Measurements from ENCODE around the gene KAZN.

Gene KAZN

GRCh38 chr1:14895727-14896126, 297.2 kb downstream of the KAZN start:
- no peak for DNase-seq

DNA sequence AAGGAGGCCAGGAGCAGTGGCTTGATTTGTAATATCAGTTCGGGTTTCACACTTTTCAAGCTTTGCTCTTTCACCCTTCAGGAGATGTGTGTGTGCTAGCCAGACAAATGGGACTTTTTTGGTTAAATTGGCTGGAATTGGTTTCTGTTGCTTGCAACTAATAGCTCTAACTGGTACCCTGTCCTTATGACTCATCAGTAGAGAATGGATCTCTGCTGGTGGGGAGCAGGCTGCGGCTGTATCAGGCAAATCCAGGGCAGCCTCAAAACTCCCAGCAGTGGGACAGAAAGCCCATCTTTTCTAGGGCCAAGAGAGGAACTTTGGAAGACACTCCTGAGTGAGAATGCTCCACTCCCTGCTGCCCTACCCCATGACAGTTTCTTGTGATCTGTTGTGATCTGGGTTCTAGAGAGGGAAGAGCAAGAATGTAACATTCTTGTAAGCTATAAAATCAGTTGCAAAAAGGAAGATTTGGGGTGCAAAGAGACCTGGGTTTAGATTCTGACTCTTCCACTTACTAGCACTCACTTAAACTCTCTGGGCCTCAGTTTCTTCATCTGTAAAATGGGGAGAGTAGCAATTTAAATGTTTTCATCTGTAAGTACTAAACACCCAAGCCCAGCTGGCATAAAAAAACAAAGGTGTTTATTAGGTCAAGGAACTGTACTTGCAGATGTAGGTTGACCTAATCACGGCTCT, 298.0 kb downstream of the KAZN start:
- DNase-seq: no peak

- peak; percentile 9 for DNase-seq
These were observed 298.6 kb downstream of the KAZN start for GRCh38 chr1:14897080-14897449.

DNA sequence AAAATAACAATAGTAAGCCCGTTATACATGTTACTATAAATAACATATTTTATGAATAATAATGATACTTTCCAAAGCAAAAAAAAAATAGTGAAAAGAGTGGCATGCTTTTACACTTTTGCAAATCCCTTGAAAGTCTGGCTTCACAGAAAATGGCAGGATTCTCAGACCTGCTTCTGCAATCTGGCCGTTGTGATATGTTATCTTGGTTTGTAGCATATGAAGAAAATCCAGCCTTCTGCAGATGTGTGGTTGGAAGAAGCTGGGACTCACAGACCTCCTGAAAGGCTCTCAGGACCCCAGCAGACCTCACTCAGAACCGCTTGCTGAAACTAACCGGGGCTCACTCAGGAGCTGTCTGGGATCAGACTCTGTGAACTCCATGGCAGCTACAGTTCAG, 299.1 kb downstream of the KAZN start:
- DNase-seq: no peak

- DNase-seq: no peak
These were observed 299.6 kb downstream of the KAZN start for GRCh38 chr1:14897997-14898645.

DNA sequence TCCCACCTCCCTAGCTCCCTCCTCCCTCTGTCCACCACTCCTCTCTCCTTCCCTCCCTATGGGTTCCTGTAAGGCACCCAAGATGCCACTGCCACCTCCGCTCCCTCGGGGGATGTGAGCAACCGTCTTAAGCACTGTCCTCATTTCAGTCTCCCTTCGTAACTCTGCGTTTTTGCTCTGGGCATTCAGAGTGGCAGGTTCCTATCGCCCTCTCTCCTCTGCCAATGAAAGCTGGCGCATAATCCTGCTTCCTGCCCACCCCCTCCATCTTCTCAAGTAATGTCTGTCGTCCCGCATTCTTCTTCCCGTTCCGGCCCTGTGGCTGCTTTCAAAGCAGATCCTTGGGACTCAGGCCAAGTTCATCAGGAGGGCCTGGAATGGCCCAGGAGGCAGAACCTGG, 301.2 kb downstream of the KAZN start:
- no peak for DNase-seq

DNA sequence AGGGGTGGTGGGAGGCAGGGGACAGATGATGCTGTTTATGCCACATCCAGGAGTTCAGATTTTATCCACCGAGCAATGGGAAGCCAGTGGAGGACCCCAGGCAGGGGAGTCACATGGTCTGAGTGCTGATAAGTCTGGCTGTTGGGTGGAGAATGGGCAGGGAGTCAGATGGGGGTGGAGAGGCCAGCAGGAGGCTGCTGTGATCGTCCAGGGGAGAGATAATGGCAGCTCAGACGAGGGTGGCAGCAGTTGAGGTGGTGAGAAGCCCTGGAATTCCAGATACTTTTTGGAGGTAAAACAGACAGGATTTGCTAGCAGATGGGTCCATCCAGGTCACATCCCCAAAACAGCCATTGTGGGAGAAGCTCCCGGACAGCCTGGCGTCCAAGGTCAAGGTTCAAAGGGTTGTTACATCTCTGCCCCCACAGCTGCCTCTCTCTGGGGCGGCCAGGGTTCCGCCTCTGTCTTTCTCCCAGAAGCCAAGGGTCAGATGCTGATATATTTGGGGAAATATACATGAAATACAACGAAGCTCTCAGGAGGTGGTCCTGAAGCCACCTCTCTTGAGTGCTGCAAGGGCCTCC, 303.0 kb downstream of the KAZN start:
- no peak for DNase-seq

DNA sequence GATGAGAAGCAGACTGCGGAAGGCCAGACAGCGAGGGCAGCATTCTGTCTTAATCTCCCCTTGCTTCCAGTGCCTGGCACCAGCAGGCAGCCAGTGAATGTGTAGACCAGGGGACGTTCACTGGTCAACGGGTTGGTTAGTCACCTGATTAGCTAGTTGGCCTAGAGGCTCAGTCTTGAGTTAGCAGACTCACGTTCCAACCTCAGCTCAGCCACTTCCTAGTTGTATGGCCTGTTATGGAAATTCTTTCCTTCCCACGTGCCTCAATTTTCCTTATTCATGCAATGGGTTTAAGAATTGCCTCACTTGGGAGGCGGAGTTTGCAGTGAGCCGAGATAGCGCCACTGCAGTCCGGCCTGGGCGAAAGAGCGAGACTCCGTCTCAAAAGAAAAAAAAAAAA, 305.4 kb downstream of the KAZN start:
- no peak for DNase-seq

GRCh38 chr1:14906665-14907064, 308.2 kb downstream of the KAZN start:
- no peak for DNase-seq

DNA sequence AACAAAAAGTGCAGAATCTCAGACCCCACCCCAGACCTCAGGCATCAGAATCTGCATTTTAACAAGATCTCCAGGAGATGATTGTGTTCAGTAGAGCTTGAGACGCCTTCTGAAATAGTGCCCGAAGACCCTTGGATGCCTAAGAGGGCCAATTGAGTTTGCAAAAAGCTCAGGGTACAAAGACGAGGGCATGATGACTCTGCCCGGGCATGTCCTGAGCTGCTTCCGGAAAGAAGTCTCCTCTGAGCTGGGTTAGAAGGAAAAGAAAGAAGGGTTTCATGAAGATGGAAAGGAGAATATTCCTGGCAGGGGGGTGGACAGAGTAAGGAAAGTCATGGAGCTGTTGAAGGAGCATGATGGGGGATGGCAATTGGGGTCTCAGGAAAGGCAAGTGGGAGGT, 308.9 kb downstream of the KAZN start:
- DNase-seq: no peak

DNA sequence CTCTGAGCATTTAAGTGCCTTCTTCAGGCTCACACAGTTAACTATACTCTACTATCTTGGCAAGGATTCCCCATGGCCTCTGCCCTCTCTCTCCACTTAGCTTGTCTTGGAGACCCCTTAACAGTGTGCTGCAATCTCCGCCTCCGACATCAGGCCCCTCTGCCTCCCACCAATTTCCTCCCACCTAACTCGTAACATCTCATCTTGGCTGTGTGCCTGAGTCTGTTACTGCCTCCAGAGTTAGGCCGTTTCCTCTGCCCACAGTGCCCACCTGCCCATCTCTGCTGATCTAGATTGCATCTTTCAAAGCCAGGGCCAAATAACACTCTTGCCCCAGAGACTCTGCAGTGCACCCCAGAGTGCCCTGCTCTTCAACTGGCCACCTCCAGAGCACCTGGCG, 310.8 kb downstream of the KAZN start:
- no peak for DNase-seq

DNA sequence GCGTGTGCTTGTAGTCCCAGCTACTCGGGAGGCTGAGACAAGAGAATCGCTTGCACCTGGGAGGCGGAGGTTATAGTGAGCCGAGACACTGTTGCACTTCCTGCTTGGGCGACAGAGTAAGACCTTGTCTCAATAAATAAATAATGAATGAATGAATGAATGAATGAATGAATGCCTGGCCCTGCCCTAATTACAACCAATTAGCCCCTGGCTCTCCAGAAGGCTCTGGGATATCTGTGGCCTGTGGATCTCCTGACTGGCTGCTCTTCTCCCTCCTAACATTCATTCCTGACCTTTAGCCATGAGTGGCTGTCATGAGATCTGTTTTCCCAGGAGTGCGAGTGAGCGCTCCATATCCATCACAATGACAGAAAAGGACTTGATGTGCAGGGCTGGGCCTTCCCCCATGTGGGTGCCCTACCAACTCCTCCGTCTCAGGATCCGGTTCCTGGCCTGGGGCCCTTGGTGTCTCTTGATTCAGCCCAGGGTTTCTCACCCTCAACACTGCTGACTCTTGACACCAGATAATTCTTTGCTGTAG, 311.5 kb downstream of the KAZN start:
- DNase-seq: no peak

DNA sequence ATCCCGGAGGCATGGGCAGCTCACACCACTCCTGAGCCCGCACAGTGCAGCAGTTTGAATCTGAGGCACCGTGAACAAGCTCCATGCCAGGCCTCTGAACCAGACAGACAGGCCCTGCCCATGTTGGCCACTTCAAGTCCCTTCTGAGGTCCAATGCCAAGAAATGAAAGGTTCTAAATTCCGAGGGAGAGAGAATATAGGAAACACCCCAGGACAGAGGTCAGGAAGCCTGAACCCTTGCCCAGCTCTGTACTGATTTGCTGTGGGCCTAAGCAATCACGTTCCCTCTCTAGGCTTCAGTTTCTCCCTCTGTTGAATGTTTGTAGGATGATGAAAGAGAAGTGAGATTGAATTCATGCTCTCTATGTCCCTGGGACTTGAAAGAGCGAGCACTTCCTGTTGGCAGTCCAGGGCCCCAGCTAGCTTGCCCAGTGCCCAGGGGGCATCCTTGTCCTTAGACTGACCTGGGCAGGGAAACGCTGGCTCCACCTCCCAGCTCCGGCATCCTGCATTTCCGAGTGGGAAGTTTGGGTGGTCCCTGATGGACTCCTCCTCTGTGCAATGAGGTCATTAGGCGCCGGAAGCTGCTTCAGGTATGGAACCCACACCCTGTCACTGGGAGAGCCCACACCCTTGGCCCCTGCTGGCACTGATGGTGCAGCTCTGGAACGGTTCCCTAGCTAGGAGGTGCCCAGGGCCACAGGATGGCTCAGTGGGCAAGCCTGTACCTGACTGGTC, 312.7 kb downstream of the KAZN start:
- DNase-seq: no peak

DNA sequence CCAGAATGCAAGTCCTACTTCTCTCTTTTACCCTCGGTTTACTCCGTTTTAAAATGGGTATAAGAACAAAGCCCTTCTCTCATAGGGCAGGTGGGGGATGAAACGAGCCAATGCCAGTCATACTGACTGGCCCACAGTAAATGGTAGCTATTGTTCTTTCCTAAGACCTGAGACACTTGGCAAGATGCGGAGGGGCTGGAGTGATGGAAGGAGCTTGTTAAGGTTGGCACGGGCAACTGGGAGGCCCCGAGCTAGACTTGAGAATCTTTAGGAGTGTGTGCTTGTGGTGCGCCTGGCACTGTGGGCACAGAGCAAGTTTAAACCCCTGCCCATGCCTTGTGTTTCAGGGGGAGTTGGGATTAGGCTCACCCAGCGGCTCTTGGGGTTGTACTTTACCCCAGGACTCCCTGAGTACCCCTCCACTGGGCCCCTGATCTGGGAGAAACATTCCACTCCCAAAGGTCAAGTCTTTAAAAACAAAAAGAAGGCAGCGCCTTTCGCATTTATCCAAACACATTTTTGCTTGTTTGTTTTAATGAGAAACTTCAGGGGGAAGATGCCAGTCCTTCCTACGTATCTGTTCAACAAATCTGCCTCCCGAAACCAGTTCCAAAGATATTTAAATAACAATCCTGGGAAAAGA, 314.5 kb downstream of the KAZN start:
- no peak for DNase-seq

DNA sequence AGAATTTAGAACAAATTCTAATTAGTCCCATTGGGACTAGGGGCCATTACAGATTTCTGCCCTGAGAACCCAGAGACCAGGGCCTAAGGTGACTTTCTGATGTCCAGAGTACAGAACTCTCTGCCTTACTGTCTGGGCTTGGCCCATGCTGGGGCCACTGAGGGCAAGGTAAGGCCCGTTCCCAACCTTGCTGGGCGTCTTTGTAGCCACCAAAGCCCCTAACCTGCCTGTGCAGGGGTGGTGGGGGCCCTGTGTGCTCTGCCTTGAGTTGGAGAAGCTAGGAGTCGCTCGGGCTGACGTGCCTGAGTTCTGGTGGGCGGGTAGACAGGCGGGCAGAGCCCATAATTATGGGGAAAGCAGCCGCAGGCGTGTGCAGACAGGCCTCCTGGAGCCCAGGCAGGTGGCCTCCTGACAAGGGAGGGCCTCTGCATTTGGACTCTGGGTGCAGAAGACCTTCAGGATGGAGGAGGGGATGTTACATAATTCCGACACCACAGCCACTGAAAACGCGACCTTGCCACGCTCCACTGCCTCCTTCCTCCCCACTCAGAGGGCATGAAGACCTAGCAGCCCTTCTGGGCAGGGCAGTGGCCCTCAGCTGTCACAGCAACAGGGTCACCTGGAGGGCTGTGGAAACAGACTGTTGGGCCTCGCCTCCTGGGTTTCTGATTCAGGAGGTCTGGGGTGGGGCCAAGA, 315.1 kb downstream of the KAZN start:
- no peak for DNase-seq

- no peak for DNase-seq
These were observed 316.0 kb downstream of the KAZN start for GRCh38 chr1:14914351-14914988.

DNA sequence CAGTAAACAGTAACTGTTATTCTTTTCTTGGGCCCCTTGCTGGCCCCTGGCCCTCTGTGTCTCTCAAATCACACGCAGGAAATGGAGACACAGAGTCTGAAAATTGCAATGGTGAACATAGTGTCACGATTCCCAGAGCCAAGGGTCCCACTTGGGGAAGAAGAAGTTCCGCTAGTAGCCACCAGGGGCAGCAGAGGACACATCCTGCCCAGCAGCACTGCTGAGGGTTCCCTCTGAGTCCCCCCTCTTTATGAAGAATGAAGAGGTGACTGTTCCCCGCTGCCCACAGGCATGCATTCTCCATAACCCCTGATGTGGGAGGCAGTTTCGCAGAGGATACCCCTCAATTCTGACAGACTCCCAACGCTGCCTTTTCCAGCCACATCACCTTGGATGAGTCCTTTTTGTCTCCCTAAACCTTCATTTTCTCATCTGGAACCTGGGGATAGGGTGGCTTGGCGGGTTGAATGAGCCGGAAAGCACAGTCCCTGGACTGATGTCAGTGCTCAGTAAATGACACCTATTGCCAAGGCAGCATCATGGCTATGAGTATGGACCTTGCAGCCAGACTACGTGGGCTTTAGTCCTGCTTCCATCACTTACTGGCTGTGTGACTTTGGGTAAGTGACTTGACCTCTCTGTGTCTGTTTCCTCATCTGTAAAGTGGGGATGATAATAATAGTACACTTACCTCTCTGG, 317.0 kb downstream of the KAZN start:
- DNase-seq: peak; percentile 18

GRCh38 chr1:14919289-14919688, 320.8 kb downstream of the KAZN start:
- no peak for DNase-seq

GRCh38 chr1:14919751-14920150, 321.3 kb downstream of the KAZN start:
- DNase-seq: no peak

DNA sequence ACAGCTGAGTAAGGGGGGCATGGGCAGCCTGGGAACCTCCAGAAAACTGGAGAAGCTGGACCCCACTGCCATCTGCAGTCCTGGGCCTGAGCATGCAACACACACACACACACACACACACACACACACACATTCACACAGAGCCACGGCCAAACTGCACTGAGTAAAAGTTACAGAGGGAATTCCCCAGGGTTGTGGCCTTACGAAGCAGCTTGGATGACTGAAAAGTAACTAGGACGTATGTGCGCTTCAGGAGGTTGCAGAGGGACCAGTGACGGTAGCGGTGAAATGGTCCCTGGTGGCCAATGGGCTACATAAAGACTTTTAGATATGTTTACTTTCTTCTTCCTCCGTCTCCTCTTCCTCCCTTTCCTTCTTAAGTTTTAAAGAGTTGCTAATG, 322.6 kb downstream of the KAZN start:
- DNase-seq: no peak
